HG03558 (cell line): ENCODE measurements around the gene SDS.

Experiments used
- ATAC-seq: cut with Tn5 transposase; IDR thresholded peaks from one replicate; pipeline ENCODE4 v1.9.1; 2021; ENCODE audit warnings: moderate number of reproducible peaks; ENCODE audit not compliant: unreplicated experiment; ENCODE audit errors: extremely low read depth

The SDS gene

GRCh38 chr12:113385282-113385882 is 18.3 kb downstream of the SDS start:
- ATAC-seq = no peak

GRCh38 chr12:113384778-113385177 is 18.9 kb downstream of the SDS start:
- no peak for ATAC-seq

GRCh38 chr12:113382206-113382605 is 21.5 kb downstream of the SDS start:
- ATAC-seq = no peak

GRCh38 chr12:113381220-113381619 is 22.5 kb downstream of the SDS start:
- no peak for ATAC-seq

- no peak for ATAC-seq
Observed at GRCh38 chr12:113378291-113378690, 25.4 kb downstream of the SDS start.

- ATAC-seq = no peak
Observed at GRCh38 chr12:113374823-113375428, 28.8 kb downstream of the SDS start.

- ATAC-seq = no peak
Observed at GRCh38 chr12:113373969-113374368, 29.7 kb downstream of the SDS start.

GRCh38 chr12:113373440-113373839 is 30.2 kb downstream of the SDS start:
- ATAC-seq = no peak

- ATAC-seq = no peak
Observed at GRCh38 chr12:113372371-113372770, 31.3 kb downstream of the SDS start.

- ATAC-seq = no peak
Observed at GRCh38 chr12:113371808-113372207, 31.9 kb downstream of the SDS start.

- ATAC-seq = no peak
Observed at GRCh38 chr12:113370923-113371682, 32.6 kb downstream of the SDS start.

GRCh38 chr12:113369391-113369985 is 34.2 kb downstream of the SDS start:
- ATAC-seq = no peak

- no peak for ATAC-seq
Observed at GRCh38 chr12:113368331-113368730, 35.4 kb downstream of the SDS start.

GRCh38 chr12:113366827-113367226 is 36.9 kb downstream of the SDS start:
- no peak for ATAC-seq

GRCh38 chr12:113365639-113366395 is 37.9 kb downstream of the SDS start:
- no peak for ATAC-seq

GRCh38 chr12:113364698-113365097 is 39.0 kb downstream of the SDS start:
- no peak for ATAC-seq

GRCh38 chr12:113361574-113362370 is 41.9 kb downstream of the SDS start:
- ATAC-seq = no peak

- no peak for ATAC-seq
Observed at GRCh38 chr12:113359939-113360748, 43.5 kb downstream of the SDS start.
